Pancreas (tissue), 10 donors: Measurements from ENCODE around the gene ZNF385A. TPM values are rescaled to one million over a fixed set of nuclear protein-coding genes. Genes with fewer than 3 reads are reported as not detected.

Experiments
- ATAC-seq, 4 donors: fragments of 200-7000 bp; cut with Tn5 transposase; one replicate each; pipeline versions ENCODE4 v1.8.0 to v1.9.1; 2020; ENCODE audit warnings: mild to moderate bottlenecking in 4 of 4, moderate library complexity in 4 of 4
- DNase-seq, 6 donors: peaks; one replicate each; pipeline ENCODE4 v3.0.0-alpha.2; 2020
- FAIRE-seq: peaks from 2 replicates; lab custom pipeline; 2012; peaks lifted over from hg19 to GRCh38; lab: Jason Lieb, UNC
- H3K27ac ChIP-seq, 4 donors: fragments of 200-600 bp; sonication (generic); 1 replicate in 3 of 4; 2 replicates in 1 of 4; pipeline versions ENCODE4 v1.5.0 to v1.8.0; 2020
- H3K27me3 ChIP-seq, 4 donors: fragments of 200-600 bp; one replicate each; pipeline ENCODE4 v1.8.0; 2021
- H3K36me3 ChIP-seq, 3 donors: fragments of 200-600 bp; sonication (generic) in 1 of 3; one replicate each; pipeline versions ENCODE4 v1.5.0 to v1.8.0; 2020 to 2021
- H3K4me1 ChIP-seq, 3 donors: fragments of 200-600 bp; one replicate each; pipeline ENCODE4 v1.8.0; 2021
- H3K4me3 ChIP-seq, 4 donors: fragments of 200-600 bp; sonication (generic) in 2 of 4; one replicate each; pipeline versions ENCODE4 v1.5.0 to v1.8.0; 2020 to 2021
- H3K9me3 ChIP-seq, 4 donors: fragments of 200-600 bp; one replicate each; pipeline ENCODE4 v1.8.0; 2021
- whole genome bisulfite sequencing, 2 donors: extraction: QIAGEN DNeasy Blood & Tissue Kit; methylation state at CpG; one replicate each; pipeline ENCODE4 v1.1.7; 2013; 5-methylcytosine and 5-hydroxymethylcytosine counted together
- intact Hi-C, 3 donors: fragments of 100-400 bp; cut with DNase I; formaldehyde crosslinking; loops; one replicate each; pipeline versions ENCODE4 v1.11.1 to v1.14.2; 2022
- polyA plus RNA-seq, 2 donors: library from polyadenylated mRNA; stranded (reverse); fragments of 200-250 nt; gene quantifications; one replicate each; pipeline ENCODE4 v1.2.3, GENCODE V29; 2013
- total RNA-seq, 6 donors: library from RNA; stranded (reverse); fragmentation: NEBNext Ultra II Directional in 4 of 6; extraction: Animal tissue kit (Norgen Biotek cat#: 25700) in 4 of 6; gene quantifications; one replicate each; pipeline versions ENCODE4 v1.2.1 to v1.2.4, GENCODE V29; 2021 to 2023
- TF ChIP-seq, protein P1 (sequence below), 4 donors: fragments of 200-600 bp; sonication (generic) in 3 of 4; IDR thresholded peaks; one replicate each; pipeline versions ENCODE4 v1.5.0 to v1.8.0; 2021; ENCODE audit warnings: antibody characterized with exemption in 4 of 4
- donor health status: healthy with polysubstance abuse.
- donor health status: DM: no; HTN: no; CAD: no; lungs with moderate emphysema.
- donor health status: DM: no; HTN: no; CAD: no.
- donor health status: control.
- donor health status: control.
- donor health status: Bipolar disorder and iron deficiency.
- donor health status: DM: yes; HTN: yes; CAD: no.
- donor health status: DM: no; HTN: no; CAD: no.
- donor health status: DM: no; HTN: no; CAD: no.
- donor health status: DM: yes; HTN: yes; CAD: no.

The ZNF385A gene
- total and polyA plus RNA-seq, 8 donors = 0.59 to 8.2 (median 2.9) TPM

DNA sequence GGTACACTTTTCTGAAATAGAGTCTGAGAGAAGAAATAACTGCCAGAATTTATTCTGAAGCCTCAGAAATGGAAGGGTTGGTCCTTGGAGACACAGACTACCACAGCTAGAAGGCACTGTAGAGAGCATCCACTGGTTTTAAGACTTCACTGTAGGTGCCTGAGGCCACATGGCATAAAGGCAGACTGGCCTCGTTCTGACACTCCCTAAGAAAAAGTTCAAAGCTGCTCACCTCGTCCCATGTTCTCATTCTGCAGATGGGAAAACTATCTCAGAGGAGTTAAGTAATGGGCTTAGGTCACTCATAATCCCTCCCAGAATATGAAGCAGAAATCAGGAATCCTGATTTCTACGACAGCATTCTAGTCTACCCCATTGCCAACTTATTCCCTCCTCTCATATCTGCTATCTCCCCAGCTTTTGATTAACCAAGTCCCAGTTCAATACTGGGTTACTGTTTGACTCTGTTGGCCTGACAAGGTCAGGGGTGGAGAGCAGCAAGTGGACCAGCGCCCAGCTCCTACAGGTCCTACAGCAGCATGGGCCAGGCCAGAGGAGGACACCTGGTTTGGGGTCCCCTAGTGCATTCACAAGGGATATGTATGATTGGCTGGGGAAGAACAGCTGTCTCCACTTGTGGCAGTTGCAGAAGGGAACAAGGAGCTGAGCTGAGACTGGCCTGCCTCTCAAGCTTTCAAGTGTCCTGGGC lies 30.8 kb upstream of the ZNF385A start:
- peaks cover 9 to 31% (median 12%) of the 10 kb centered on the region in 3 donors for H3K4me1 ChIP-seq
- H3K27me3 ChIP-seq = no peaks in the 10 kb centered on the region
- no peaks in the 10 kb centered on the region for H3K9me3 ChIP-seq
- FAIRE-seq (no peak), DNase-seq (no peak), ATAC-seq (peak in 2 of 4 donors; percentile 21 to 44)
- no peaks in the 10 kb centered on the region for H3K36me3 ChIP-seq
- TF ChIP-seq, protein P1, sequence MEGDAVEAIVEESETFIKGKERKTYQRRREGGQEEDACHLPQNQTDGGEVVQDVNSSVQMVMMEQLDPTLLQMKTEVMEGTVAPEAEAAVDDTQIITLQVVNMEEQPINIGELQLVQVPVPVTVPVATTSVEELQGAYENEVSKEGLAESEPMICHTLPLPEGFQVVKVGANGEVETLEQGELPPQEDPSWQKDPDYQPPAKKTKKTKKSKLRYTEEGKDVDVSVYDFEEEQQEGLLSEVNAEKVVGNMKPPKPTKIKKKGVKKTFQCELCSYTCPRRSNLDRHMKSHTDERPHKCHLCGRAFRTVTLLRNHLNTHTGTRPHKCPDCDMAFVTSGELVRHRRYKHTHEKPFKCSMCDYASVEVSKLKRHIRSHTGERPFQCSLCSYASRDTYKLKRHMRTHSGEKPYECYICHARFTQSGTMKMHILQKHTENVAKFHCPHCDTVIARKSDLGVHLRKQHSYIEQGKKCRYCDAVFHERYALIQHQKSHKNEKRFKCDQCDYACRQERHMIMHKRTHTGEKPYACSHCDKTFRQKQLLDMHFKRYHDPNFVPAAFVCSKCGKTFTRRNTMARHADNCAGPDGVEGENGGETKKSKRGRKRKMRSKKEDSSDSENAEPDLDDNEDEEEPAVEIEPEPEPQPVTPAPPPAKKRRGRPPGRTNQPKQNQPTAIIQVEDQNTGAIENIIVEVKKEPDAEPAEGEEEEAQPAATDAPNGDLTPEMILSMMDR (IDR thresholded peaks at IDR 0.05) = no peak
- H3K4me3 ChIP-seq = no peak overlapping the region
- H3K27ac ChIP-seq = peak overlapping the region in 2 of 4 donors; percentile 10 to 16
- 14 to 18% methylated on average over 4 of the region's 4 CpGs for WGBS, 2 donors
- intact Hi-C loops = no loop called here

DNA sequence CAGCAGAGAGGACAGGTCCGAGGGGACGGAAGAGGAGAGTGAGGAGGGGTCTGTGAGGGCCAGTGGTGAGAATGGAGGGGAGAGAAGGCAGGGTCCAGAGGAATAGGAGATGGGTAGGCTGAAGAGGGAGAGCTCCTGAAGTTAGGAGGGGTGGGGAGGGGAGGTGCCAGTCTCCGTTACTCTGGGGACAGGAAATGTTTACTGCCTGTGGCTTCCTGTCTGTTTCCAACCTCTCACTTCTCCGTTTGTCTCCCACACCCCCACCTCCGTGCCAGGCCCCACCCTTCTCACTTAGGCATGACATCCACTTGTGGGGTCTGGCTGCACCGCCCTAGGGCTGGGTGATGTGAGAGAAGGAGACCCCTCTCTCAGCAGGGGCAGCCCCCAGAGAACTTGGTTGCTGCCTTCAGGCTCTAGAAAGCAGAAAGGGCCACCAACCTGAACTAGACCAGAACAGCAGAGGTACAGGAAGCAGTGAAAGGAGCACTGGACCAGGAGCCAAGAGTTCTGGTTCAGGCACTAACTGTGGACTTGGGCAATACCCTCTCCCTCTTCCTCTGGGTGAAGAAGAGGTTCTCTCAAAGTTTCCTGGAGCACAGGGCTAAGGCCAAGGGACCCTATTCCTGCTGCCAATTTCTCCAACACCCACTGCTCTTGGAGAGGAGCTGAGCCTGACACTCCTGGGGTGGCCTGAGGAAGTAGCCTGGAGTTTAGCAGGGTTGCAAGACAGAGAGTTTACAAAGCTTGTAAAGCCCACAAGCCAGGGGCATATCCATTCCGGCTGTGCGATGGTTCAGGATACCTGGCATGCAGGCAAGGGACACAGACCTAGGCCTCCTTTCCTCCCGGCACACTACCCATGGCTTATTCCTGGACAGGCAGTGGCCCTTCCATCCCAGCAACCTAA lies 29.0 kb upstream of the ZNF385A start:
- peak overlapping the region in 2 of 4 donors; percentile 33 to 44 for H3K27ac ChIP-seq
- WGBS, 2 donors = 71 to 72% methylated on average over 9 of the region's 9 CpGs
- no peaks in the 10 kb centered on the region for H3K9me3 ChIP-seq
- TF ChIP-seq, protein P1 (IDR thresholded peaks at IDR 0.05) = no peak
- no peaks in the 10 kb centered on the region for H3K27me3 ChIP-seq
- no peaks in the 10 kb centered on the region for H3K36me3 ChIP-seq
- DNase-seq (peak in 1 of 6 donors; percentile 58), ATAC-seq (peak in 2 of 4 donors; percentile 24 to 31), FAIRE-seq (no peak)
- H3K4me1 ChIP-seq = peaks cover 9 to 31% (median 12%) of the 10 kb centered on the region in 3 donors
- intact Hi-C loops = no loop called here
- H3K4me3 ChIP-seq = no peak overlapping the region

DNA sequence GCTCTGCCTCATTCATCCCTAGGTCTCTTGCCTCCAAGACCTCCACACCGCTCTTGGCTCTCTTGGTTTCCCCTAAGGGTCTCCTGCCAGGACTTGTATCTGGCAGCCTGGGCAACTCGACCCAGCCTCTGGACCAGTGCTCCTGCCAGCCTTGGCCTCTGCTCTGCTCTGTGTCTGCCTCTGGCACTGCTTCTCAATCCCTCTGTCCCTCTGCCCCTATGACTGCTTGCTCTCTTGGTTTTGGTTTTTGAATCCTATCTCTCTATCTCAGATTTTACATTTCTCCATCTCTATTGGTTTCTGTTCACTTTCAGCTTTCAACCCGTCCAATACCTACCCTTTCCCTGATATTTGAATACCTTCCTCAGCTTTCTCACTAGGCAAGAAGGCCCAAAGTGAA lies 28.3 kb upstream of the ZNF385A start:
- no peak overlapping the region for H3K4me3 ChIP-seq
- H3K9me3 ChIP-seq = no peaks in the 10 kb centered on the region
- H3K4me1 ChIP-seq = peaks cover 9 to 30% (median 12%) of the 10 kb centered on the region in 3 donors
- FAIRE-seq = no peak
- H3K27me3 ChIP-seq = no peaks in the 10 kb centered on the region
- intact Hi-C loops = no loop called here
- TF ChIP-seq, protein P1 (IDR thresholded peaks at IDR 0.05) = no peak
- no peaks in the 10 kb centered on the region for H3K36me3 ChIP-seq
- 72 to 79% methylated on average over 3 of the region's 3 CpGs for WGBS, 2 donors
- no peak for DNase-seq
- peak overlapping the region in 2 of 4 donors; percentile 33 to 44 for H3K27ac ChIP-seq
- no peak for ATAC-seq

DNA sequence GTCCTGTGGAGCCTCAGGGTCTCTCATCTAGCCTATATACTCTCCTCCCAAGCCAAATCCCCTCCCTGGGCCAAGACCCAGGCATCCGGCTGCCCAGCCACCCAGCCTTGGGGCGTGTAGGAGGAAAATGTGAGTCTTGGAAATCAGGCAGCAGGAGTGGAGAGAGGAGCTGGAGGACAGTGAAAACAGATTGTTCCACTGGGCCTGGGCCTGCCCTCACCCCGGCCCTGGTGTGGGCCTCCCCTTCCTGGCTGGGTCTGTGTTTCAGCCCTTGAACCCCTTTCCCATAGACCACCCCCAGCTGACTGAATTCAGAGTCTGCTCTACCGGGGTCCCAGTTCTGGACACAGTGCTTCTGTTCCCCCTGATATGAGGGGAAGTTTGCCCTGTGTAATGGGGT lies 27.8 kb upstream of the ZNF385A start:
- FAIRE-seq (no peak), ATAC-seq (no peak), DNase-seq (no peak)
- Histone ChIP-seq H3K9me3 (no peaks in the 10 kb centered on the region), H3K27ac (peak overlapping the region in 2 of 4 donors; percentile 33 to 44), H3K36me3 (no peaks in the 10 kb centered on the region), H3K27me3 (no peaks in the 10 kb centered on the region), H3K4me1 (peaks cover 9 to 26% (median 12%) of the 10 kb centered on the region in 3 donors), H3K4me3 (no peak overlapping the region)
- TF ChIP-seq, protein P1 (IDR thresholded peaks at IDR 0.05) = no peak
- WGBS, 2 donors = 90 to 93% methylated on average over 4 of the region's 4 CpGs
- intact Hi-C loops = no loop called here
